GM13977 (cell line): Measurements from ENCODE around the gene GDNF.

Experiments
- DNase-seq: peaks from one replicate; pipeline ENCODE4 v3.0.0; 2012; ENCODE audit warnings: low spot score
- in situ Hi-C: fragments of 300-500 bp; cut with MboI; formaldehyde crosslinking; loops from one replicate; pipeline ENCODE4 v1.12.0; 2022; ENCODE audit warnings: low sequenced_read_pairs, low pct_unique_long_range_greater_than_20kb, mixed read lengths, inconsistent platforms; ENCODE audit not compliant: unreplicated experiment
- TF ChIP-seq, protein P1 (sequence below): IDR thresholded peaks from 2 replicates; pipeline ENCODE4 v1.5.1; 2012; ENCODE audit warnings: mild to moderate bottlenecking, control low read depth; ENCODE audit not compliant: insufficient read depth; ENCODE audit errors: extremely low read depth, missing control alignments

Gene GDNF

DNA sequence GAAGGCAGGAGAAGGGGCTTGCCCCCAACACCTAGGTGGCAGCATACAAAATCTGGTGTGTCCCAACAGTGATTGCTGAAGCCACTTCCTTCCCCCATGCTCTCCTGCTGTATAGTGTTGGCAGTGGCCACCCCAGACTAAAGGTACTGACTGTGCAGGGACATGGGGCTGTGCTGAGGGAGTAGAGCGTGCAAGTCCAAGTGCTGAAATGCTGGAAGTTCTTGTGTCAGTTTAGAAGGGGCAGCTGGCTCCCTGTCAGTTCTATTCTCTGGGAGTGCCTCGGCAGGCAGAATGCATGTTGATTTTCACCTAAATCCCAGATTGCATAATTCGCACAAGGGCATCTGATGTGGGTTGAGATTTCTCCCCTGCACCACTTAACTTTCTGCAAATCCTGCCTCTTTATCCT lies 68.6 kb downstream of the GDNF start:
- DNase-seq: no peak
- in situ Hi-C loops: no loop called here
- TF ChIP-seq, protein P1, sequence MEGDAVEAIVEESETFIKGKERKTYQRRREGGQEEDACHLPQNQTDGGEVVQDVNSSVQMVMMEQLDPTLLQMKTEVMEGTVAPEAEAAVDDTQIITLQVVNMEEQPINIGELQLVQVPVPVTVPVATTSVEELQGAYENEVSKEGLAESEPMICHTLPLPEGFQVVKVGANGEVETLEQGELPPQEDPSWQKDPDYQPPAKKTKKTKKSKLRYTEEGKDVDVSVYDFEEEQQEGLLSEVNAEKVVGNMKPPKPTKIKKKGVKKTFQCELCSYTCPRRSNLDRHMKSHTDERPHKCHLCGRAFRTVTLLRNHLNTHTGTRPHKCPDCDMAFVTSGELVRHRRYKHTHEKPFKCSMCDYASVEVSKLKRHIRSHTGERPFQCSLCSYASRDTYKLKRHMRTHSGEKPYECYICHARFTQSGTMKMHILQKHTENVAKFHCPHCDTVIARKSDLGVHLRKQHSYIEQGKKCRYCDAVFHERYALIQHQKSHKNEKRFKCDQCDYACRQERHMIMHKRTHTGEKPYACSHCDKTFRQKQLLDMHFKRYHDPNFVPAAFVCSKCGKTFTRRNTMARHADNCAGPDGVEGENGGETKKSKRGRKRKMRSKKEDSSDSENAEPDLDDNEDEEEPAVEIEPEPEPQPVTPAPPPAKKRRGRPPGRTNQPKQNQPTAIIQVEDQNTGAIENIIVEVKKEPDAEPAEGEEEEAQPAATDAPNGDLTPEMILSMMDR: no peak

DNA sequence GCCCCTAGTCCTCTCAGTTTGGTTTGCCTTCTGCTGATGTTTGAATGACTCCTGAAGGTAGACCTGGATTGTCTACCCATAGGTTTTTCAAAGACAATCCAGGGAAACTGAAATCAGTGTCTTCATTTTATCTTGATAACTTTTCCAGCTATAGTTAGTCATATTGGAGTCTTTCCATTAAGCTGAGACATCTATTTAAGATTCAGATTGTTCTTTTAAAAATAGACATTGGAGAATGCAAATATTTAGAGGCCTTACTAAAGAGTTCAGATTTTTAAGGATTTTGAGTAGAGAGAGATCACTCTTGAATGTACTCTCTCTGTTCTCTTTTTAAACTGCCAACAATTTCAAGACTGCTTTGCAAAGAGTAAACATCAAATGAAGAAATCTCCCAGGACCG lies 69.1 kb downstream of the GDNF start:
- in situ Hi-C loops: no loop called here
- TF ChIP-seq, protein P1: no peak
- no peak for DNase-seq

- no peak for DNase-seq
- in situ Hi-C loops: no loop called here
- TF ChIP-seq, protein P1: no peak
Observed at GRCh38 chr5:37769840-37770239, 70.0 kb downstream of the GDNF start.

GRCh38 chr5:37769108-37769507 lies 70.7 kb downstream of the GDNF start:
- DNase-seq: no peak
- TF ChIP-seq, protein P1: no peak
- in situ Hi-C loops: no loop called here

GRCh38 chr5:37768371-37768770 lies 71.5 kb downstream of the GDNF start:
- in situ Hi-C loops: no loop called here
- TF ChIP-seq, protein P1: no peak
- DNase-seq: no peak

DNA sequence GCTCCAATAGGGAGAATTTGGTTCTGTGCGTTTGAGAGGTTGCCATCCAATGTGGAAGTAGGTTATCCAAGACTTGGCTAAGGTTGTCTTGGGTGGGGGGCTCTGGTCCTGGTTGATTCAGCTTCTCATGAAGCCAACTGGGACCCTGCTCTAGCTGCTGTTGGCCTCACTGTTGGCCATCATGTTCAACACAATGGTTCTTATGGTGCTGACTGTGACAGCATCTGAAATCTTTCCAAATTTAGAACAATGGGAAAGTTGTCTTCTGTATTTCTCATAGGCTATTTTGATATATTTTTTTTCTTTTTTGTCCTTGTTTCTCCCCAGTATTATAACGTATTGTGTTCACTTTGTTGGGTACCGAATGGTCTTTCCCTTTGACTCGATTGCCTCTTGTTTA lies 71.9 kb downstream of the GDNF start:
- in situ Hi-C loops: no loop called here
- TF ChIP-seq, protein P1: no peak
- no peak for DNase-seq

DNA sequence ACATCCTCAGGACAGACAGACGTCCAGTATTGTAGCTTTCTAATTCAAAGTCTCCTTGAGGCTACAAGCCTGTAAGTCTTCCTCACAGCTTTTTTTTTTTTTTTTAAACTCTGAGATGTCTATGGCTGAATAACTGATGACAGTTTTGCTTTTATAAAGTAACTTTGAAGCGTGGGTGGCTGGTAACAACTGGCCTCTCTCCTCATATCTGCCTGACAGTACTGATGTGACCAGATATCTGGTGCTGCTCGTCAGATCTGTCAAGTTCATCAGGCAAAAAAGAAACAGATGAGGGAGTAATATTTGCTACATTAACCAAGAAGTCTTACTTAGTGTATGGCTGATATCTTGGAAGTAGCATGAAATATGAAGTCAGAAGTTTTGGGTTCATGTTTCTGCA lies 72.6 kb downstream of the GDNF start:
- no peak for DNase-seq
- TF ChIP-seq, protein P1: no peak
- in situ Hi-C loops: no loop called here
